Duodenal mucosa (tissue), 2 donors: ENCODE results near the gene UHRF1.
A peak's percentile ranks its signal among the peaks of the same experiment; 100 is the strongest.
"Not testable (repeated sequence)": the region's sequence is repeated elsewhere in the genome, so short reads cannot be mapped to it uniquely, and the experiment has no call there.

Experiments used
- H3K27ac ChIP-seq: one replicate; pipeline ENCODE4 v1.7.0; 2013; ENCODE audit warnings: low read depth, low read length
- H3K27me3 ChIP-seq, 2 donors: one replicate each; pipeline ENCODE4 v1.7.0; 2013; ENCODE audit warnings: low read length in 2 of 2, control low read depth in 1 of 2; ENCODE audit not compliant: insufficient read depth in 2 of 2, control insufficient read depth in 1 of 2
- H3K36me3 ChIP-seq, 2 donors: one replicate each; pipeline ENCODE4 v1.7.0; 2013; ENCODE audit warnings: low read length in 2 of 2, control low read depth in 1 of 2; ENCODE audit not compliant: insufficient read depth in 2 of 2, control insufficient read depth in 1 of 2
- H3K4me1 ChIP-seq, 2 donors: one replicate each; pipeline ENCODE4 v1.7.0; 2013; ENCODE audit warnings: low read length in 2 of 2, control low read depth in 1 of 2; ENCODE audit not compliant: insufficient read depth in 2 of 2, control insufficient read depth in 1 of 2
- H3K4me3 ChIP-seq, 2 donors: one replicate each; pipeline ENCODE4 v1.7.0; 2013; ENCODE audit warnings: low read length in 2 of 2, low read depth in 1 of 2
- H3K9ac ChIP-seq, 2 donors: one replicate each; pipeline ENCODE4 v1.7.0; 2013; ENCODE audit warnings: low read length in 2 of 2, low read depth in 1 of 2
- H3K9me3 ChIP-seq, 2 donors: one replicate each; pipeline ENCODE4 v1.7.0; 2013; ENCODE audit warnings: low read length in 2 of 2, control low read depth in 1 of 2; ENCODE audit not compliant: control insufficient read depth in 1 of 2

UHRF1 gene

DNA sequence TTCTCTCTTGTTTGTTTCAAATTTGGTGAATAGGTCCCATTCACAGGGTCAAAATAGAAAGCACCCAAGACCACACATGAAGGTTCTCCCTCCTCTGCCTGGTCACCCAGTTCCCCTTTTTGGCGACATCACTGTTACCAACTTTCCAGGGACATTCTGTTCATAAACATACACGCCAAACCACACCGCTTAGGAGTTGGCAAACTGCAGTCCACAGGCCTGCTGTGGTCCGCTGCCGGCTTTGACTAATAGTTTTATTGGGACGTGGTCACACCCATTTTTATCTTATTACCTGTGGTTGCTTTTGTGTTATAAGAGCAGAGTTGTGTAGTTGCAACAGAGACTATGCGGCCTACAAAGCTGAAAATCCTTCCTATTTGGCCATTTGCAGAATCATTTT is 24.2 kb downstream of the UHRF1 start:
- Histone ChIP-seq H3K27me3 (no peaks in the 10 kb centered on the region), H3K9me3 (no peaks in the 10 kb centered on the region), H3K9ac (peak overlapping the region in 1 of 2 donors; percentile 4), H3K27ac (no peak overlapping the region), H3K4me1 (peaks cover 5 to 6% of the 10 kb centered on the region in 2 donors), H3K4me3 (no peak overlapping the region), H3K36me3 (peaks cover 0 to 7% of the 10 kb centered on the region in 2 donors)

DNA sequence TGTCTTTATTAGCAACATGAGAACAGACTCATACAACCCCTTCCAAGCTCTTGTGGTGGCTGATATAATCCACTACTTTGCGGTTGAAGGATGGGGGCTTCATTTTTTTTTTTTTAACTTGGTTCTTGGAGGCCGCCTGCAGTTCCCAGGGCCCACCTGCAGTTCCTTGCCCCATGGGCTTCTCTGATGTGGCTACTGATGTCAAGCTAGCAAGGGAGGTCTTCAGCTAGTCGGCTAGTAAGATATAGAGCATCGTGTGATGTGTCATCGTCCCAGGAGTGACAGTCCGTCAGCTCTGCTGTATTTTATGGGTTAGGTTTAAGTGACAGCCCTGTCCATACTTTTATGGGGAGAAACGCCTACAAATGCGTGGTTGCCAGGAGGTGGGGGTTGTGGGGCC is 26.1 kb downstream of the UHRF1 start:
- Histone ChIP-seq H3K9me3 (no peaks in the 10 kb centered on the region), H3K27me3 (no peaks in the 10 kb centered on the region), H3K36me3 (peaks cover 0 to 7% of the 10 kb centered on the region in 2 donors), H3K4me3 (no peak overlapping the region), H3K9ac (no peak overlapping the region), H3K4me1 (peaks cover 5 to 6% of the 10 kb centered on the region in 2 donors), H3K27ac (no peak overlapping the region)

DNA sequence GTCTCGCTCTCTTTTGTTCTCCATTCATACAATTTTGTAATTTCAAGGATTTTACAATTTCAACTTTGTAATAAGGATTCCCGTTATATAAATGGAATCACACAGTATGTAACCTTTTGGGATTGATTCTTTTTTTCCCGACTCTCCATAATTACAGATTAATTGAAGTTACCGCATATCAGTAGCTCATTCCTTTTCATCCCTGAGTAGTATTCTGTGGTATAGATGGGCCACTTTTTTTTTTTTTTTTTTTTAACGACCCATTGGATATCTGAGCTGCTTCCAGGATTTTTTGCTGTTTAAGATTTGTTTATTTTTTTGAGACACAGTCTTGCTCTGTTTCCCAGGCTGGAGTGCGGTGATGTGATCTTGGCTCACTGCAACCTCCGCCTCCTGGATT is 27.8 kb downstream of the UHRF1 start:
- peaks cover 0 to 3% of the 10 kb centered on the region in 2 donors for H3K36me3 ChIP-seq
- no peak overlapping the region for H3K27ac ChIP-seq
- H3K9ac ChIP-seq, result no peak overlapping the region
- H3K4me1 ChIP-seq, result peaks cover 5 to 6% of the 10 kb centered on the region in 2 donors
- no peaks in the 10 kb centered on the region for H3K27me3 ChIP-seq
- no peaks in the 10 kb centered on the region for H3K9me3 ChIP-seq
- H3K4me3 ChIP-seq, result no peak overlapping the region

DNA sequence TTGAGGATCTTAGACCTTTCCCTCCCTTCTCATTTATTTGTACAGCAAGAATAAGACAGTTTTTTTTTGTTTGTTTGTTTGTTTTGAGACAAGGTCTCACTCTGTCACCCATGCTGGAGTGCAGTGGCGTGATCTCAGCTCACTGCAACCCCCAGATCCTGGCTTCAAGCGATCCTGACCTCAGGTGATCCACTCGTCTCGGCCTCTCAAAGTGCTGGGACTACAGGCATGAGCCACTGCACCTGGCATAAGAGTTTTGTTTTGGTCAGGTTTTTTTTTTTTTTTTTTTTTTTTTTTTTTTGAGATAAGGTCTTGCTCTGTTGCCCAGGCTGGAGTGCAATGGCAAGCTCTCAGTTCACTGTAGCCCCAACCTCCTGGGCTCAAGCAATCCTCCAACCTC is 29.2 kb downstream of the UHRF1 start:
- H3K9ac ChIP-seq, H3K27ac ChIP-seq, H3K9me3 ChIP-seq, H3K27me3 ChIP-seq, H3K36me3 ChIP-seq, H3K4me3 ChIP-seq, H3K4me1 ChIP-seq: not testable (repeated sequence)

DNA sequence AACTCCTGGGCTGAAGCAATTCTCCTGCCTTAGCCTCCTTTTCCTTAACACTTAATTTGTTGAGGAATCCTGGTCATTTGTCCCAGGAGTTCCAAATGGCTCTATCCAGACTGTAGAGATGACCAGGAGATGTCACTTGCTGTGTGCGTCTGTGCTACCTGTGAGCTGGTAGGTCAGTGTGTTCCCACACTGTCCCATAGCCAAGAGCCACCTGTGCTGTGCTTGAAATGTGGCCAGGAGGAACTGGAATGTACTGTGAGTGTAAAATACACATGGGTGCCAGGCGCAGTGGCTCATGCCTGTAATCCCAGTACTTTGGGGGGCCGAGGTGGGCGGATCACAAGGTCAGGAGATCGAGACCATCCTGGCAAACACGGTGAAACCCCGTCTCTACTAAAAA is 30.2 kb downstream of the UHRF1 start:
- Histone ChIP-seq H3K27ac (no peak overlapping the region), H3K36me3 (peaks cover 0 to 3% of the 10 kb centered on the region in 2 donors), H3K9ac (no peak overlapping the region), H3K4me3 (no peak overlapping the region), H3K9me3 (no peaks in the 10 kb centered on the region), H3K27me3 (no peaks in the 10 kb centered on the region), H3K4me1 (no peaks in the 10 kb centered on the region)

DNA sequence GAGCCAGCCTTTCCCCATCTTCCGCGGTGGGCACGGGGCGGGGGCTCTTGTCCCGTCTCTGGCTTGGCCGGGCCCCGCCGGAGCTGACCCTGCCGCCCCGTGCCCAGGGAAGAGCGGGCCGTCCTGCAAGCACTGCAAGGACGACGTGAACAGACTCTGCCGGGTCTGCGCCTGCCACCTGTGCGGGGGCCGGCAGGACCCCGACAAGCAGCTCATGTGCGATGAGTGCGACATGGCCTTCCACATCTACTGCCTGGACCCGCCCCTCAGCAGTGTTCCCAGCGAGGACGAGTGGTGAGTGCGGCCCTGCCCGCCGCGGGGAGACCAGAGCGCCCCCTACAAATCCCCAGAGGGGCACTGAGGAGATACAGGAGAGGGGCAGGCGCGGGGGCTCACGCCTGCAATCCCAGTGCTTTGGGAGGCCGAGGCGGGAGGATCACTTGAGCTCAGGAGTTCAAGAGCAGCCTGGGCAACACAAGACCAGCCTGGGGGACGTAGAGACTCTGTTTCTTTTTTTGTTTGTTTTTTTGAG is 32.4 kb downstream of the UHRF1 start:
- not testable (repeated sequence) for H3K27ac ChIP-seq, H3K9me3 ChIP-seq, H3K4me3 ChIP-seq, H3K36me3 ChIP-seq, H3K4me1 ChIP-seq, H3K27me3 ChIP-seq, H3K9ac ChIP-seq

DNA sequence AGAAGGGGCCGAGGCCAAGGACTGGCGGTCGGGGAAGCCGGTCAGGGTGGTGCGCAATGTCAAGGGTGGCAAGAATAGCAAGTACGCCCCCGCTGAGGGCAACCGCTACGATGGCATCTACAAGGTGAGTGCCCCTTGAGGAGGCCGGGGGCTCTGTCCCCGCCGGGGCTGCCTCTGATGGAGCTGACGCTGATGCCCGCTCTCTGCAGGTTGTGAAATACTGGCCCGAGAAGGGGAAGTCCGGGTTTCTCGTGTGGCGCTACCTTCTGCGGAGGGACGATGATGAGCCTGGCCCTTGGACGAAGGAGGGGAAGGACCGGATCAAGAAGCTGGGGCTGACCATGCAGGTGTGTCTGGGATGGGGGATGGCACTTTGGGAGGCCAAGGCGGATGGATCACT is 41.3 kb downstream of the UHRF1 start:
- H3K9ac ChIP-seq, H3K4me1 ChIP-seq, H3K9me3 ChIP-seq, H3K36me3 ChIP-seq, H3K27me3 ChIP-seq, H3K4me3 ChIP-seq, H3K27ac ChIP-seq: not testable (repeated sequence)

DNA sequence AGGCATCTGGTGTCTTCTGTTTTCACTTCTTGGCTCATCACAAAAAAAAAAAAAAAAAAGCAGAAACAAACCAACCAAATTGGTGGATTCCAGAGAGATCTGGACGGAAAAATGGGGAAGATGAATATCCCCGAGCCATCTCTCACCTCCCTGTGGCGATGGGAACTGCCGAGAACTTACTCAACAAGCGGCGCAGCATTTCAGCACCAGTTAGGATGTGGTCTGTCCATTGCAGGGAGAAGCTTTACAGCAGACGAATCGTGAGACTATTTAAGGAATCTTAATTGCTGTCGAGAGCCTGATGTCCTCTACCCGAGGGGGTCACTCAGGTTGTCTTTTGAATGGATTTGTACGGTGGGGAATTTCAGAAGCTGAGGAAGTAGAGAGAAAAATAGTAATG is 42.4 kb downstream of the UHRF1 start:
- Histone ChIP-seq H3K4me3 (no peak overlapping the region), H3K36me3 (peaks cover 0 to 4% of the 10 kb centered on the region in 2 donors), H3K9me3 (no peaks in the 10 kb centered on the region)

DNA sequence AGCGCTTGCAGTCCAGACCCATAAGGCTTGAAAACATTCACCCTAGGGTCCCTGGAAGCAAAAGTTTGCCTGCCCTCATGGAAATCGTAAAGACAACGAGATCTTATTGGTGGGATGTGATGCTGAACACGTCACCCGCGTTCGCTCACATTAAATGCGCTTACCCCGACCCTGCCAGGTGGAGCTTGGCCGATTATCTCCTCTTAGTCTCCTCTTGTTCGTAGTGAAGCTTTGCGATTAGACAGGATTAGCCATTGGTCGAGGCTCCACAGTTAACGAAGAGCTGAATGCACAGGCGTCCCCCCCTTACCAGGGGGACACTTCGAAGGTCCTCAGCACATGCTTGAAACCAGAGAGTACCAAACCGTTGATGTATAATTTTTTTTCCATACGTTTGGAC is 43.6 kb downstream of the UHRF1 start:
- Histone ChIP-seq H3K4me3 (no peak overlapping the region), H3K27me3 (no peaks in the 10 kb centered on the region), H3K27ac (no peak overlapping the region), H3K9me3 (no peaks in the 10 kb centered on the region), H3K9ac (no peak overlapping the region), H3K36me3 (peaks cover 0 to 5% of the 10 kb centered on the region in 2 donors), H3K4me1 (no peaks in the 10 kb centered on the region)

More for the DNA sequence above, 42.4 kb downstream of the UHRF1 start:
- Histone ChIP-seq H3K27ac (no peak overlapping the region), H3K4me1 (no peaks in the 10 kb centered on the region), H3K27me3 (no peaks in the 10 kb centered on the region), H3K9ac (no peak overlapping the region)

DNA sequence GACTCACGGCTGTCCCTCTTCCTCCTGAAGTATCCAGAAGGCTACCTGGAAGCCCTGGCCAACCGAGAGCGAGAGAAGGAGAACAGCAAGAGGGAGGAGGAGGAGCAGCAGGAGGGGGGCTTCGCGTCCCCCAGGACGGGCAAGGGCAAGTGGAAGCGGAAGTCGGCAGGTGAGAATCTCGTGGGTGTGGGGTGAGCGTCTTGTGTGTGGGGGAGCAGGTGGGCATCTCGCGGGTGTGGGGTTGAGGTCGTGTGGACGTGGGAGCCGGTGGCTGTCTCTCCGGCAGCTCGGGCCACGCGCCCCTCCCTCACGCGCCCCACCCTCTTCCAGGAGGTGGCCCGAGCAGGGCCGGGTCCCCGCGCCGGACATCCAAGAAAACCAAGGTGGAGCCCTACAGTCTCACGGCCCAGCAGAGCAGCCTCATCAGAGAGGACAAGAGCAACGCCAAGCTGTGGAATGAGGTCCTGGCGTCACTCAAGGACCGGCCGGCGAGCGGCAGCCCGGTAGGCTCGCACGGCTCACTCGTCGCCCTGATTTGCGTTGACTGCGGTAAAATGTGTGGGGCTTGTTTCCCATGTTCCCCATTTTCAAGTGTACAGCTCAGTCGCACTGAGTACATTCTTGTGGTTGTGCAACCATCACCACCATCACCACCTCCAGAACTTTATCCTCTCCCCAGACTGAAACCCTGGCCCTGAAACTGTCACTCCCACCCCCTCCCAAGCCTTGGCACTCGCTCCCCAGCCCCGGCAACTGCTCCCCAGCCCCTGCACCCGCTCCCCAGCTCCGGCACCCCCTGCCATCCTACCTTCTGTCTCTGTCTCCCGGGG is 45.2 kb downstream of the UHRF1 start:
- not testable (repeated sequence) for H3K4me3 ChIP-seq, H3K36me3 ChIP-seq, H3K27ac ChIP-seq, H3K27me3 ChIP-seq, H3K4me1 ChIP-seq, H3K9me3 ChIP-seq, H3K9ac ChIP-seq
